Measurements from ENCODE around the gene SRGAP1.
A peak's percentile ranks its signal among the peaks of the same experiment; 100 is the strongest.

Gene SRGAP1

GRCh38 chr12:64053117-64053516 is 208.6 kb downstream of the SRGAP1 start:
- H3K4me3 ChIP-seq (replicated peaks in 1 of 2; ENCODE audit: low read depth in 2 of 2, low read length in 2 of 2): no peak overlapping the region
- TF ChIP-seq, protein P1, sequence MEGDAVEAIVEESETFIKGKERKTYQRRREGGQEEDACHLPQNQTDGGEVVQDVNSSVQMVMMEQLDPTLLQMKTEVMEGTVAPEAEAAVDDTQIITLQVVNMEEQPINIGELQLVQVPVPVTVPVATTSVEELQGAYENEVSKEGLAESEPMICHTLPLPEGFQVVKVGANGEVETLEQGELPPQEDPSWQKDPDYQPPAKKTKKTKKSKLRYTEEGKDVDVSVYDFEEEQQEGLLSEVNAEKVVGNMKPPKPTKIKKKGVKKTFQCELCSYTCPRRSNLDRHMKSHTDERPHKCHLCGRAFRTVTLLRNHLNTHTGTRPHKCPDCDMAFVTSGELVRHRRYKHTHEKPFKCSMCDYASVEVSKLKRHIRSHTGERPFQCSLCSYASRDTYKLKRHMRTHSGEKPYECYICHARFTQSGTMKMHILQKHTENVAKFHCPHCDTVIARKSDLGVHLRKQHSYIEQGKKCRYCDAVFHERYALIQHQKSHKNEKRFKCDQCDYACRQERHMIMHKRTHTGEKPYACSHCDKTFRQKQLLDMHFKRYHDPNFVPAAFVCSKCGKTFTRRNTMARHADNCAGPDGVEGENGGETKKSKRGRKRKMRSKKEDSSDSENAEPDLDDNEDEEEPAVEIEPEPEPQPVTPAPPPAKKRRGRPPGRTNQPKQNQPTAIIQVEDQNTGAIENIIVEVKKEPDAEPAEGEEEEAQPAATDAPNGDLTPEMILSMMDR (IDR thresholded peaks at IDR 0.05; ENCODE audit: low read depth, low read length): no peak
- DNase-seq (ENCODE audit: low read depth in 2 of 2): no peak

DNA sequence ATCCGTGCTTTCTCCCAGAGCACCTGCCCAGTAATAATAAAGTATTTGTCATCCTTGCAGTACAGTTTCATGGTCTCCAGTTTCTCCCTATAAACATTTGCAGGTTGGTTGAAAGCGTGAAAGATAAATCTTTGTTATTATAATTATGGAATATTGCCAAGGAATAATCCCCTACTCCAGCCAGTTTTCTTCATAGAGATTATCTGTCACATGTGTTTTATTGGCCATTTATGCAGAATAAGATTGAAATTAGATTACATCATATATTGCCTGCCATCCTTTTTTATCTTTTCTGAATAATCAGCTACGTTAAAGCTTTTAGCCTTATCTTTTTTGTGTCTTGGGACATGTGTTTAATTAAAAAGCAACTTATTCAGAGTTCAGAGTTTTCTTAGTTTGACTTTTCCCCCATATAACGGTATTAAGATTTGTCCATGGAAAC is 209.6 kb downstream of the SRGAP1 start:
- DNase-seq (ENCODE audit: low read depth in 2 of 2): no peak
- no peak overlapping the region for H3K4me3 ChIP-seq (replicated peaks in 1 of 2; ENCODE audit: low read depth in 2 of 2, low read length in 2 of 2)
- TF ChIP-seq, protein P1 (IDR thresholded peaks at IDR 0.05; ENCODE audit: low read depth, low read length): no peak

DNA sequence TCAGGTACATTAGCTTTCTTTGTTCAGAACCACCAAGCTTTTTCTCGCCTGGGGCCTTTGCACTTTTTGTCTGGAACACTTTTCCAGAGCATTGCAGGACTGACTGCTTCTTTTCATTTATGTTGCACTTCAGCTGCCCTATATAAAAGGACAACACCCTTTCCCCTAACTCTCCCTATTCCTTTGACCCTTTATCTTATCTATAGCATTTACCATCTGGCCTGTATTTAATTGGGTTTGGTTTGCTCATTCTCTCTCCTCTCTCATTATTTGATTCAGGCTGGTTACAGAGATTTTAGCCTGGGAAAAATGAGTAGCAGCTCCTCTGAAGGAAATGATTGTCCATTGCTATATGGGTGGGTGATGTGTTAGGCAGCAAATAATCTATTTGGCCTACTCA is 212.2 kb downstream of the SRGAP1 start:
- no peak overlapping the region for H3K4me3 ChIP-seq (replicated peaks in 1 of 2; ENCODE audit: low read depth in 2 of 2, low read length in 2 of 2)
- TF ChIP-seq, protein P1 (IDR thresholded peaks at IDR 0.05; ENCODE audit: low read depth, low read length): no peak
- no peak for DNase-seq (ENCODE audit: low read depth in 2 of 2)

GRCh38 chr12:64057706-64058105 is 213.2 kb downstream of the SRGAP1 start:
- H3K4me3 ChIP-seq (replicated peaks in 1 of 2; ENCODE audit: low read depth in 2 of 2, low read length in 2 of 2): no peak overlapping the region
- TF ChIP-seq, protein P1 (IDR thresholded peaks at IDR 0.05; ENCODE audit: low read depth, low read length): no peak
- no peak for DNase-seq (ENCODE audit: low read depth in 2 of 2)

DNA sequence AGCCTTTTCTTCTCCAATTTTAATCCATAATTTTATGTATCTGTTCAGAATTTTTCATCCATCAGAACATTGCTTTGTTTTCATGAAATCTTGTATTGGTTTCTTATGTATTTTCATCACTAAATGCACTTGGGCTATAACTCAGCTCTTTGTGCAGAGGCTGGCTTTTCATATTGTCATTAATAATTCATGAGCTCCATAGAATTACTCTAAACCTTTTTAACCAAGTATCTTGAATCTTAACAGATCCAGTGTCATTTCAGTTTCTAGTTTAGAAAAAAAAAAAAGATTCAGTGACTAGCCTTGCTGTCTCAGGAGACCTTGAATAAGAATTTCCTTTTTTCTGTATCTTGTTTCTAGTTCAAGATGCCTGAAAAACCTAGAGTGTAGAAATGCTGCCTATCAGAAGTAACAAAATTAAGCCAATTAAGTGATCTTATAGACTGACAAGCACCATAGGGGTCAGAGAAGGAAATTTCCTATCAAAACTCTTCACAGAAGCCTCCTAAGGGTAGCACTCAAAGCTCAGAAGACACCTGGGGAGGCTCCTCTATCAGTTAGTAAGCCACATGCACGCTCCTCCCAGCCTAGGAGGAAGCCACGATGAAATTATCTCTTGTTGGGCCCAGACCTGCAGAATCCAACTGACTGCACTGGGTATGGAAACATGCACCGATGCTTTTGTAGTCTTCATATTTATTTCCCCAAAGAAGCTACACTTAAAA is 214.2 kb downstream of the SRGAP1 start:
- TF ChIP-seq, protein P1 (IDR thresholded peaks at IDR 0.05; ENCODE audit: low read depth, low read length): no peak
- H3K4me3 ChIP-seq (replicated peaks in 1 of 2; ENCODE audit: low read depth in 2 of 2, low read length in 2 of 2): no peak overlapping the region
- no peak for DNase-seq (ENCODE audit: low read depth in 2 of 2)

- TF ChIP-seq, protein P1 (IDR thresholded peaks at IDR 0.05; ENCODE audit: low read depth, low read length): no peak
- no peak overlapping the region for H3K4me3 ChIP-seq (replicated peaks in 1 of 2; ENCODE audit: low read depth in 2 of 2, low read length in 2 of 2)
- DNase-seq (ENCODE audit: low read depth in 2 of 2): peak in 1 of 2 donors; percentile 22
Measured at GRCh38 chr12:64059685-64060084, 215.2 kb downstream of the SRGAP1 start.
